ENCODE data around the gene ATP8A2. TPM values are rescaled to one million over a fixed set of nuclear protein-coding genes. Genes with fewer than 3 reads are reported as not detected.

ATP8A2 gene
- total RNA-seq, 1 experiment from 2014 or later: not detected

GRCh38 chr13:25775275-25775674 is 403.5 kb downstream of the ATP8A2 start:
- BruUV-seq (replicated peaks): no TSS peak
- in situ Hi-C loops (cut with HindIII; ENCODE audit: low pct_unique_long_range_greater_than_20kb, low sequenced_read_pairs): no loop called here
- POLR2A ChIA-PET: no interaction called here

GRCh38 chr13:25775986-25776385 is 404.2 kb downstream of the ATP8A2 start:
- no TSS peak for BruUV-seq (replicated peaks)
- Histone ChIP-seq H3K4me3 (ENCODE audit: low read depth in 2 of 2, low read length in 2 of 2) (no peak overlapping the region), H3K9me3 (ENCODE audit: control insufficient read depth, insufficient read depth, low read depth, low read length) (no peaks in the 10 kb centered on the region), H3K4me1 (ENCODE audit: control insufficient read depth, insufficient read depth, low read length) (no peaks in the 10 kb centered on the region), H3K36me3 (ENCODE audit: control insufficient read depth, insufficient read depth, low read length) (no peaks in the 10 kb centered on the region), H3K27ac (ENCODE audit: low read length) (no peak overlapping the region), H3K27me3 (ENCODE audit: control insufficient read depth, insufficient read depth, low read length) (no peaks in the 10 kb centered on the region)
- CTCF ChIA-PET: no interaction called here
- intact Hi-C loops (cut with micrococcal nuclease; ENCODE audit: unreplicated experiment): no loop called here
- POLR2A ChIA-PET: no interaction called here
- in situ Hi-C loops (cut with HindIII; ENCODE audit: low pct_unique_long_range_greater_than_20kb, low sequenced_read_pairs): no loop called here
- ATAC-seq (no peak), DNase-seq (ENCODE audit: low read depth, low spot score) (no peak)
- TF ChIP-seq POLR2AphosphoS5 (IDR thresholded peaks at IDR 0.05; ENCODE audit: low read depth, low read length) (no peak), TCF7L2 (IDR thresholded peaks at IDR 0.05; ENCODE audit: low read depth, low read length) (no peak), SIN3A (IDR thresholded peaks at IDR 0.05; ENCODE audit: borderline replicate concordance, insufficient read depth, low read depth, low read length) (no peak)
- TF ChIP-seq, protein P1, sequence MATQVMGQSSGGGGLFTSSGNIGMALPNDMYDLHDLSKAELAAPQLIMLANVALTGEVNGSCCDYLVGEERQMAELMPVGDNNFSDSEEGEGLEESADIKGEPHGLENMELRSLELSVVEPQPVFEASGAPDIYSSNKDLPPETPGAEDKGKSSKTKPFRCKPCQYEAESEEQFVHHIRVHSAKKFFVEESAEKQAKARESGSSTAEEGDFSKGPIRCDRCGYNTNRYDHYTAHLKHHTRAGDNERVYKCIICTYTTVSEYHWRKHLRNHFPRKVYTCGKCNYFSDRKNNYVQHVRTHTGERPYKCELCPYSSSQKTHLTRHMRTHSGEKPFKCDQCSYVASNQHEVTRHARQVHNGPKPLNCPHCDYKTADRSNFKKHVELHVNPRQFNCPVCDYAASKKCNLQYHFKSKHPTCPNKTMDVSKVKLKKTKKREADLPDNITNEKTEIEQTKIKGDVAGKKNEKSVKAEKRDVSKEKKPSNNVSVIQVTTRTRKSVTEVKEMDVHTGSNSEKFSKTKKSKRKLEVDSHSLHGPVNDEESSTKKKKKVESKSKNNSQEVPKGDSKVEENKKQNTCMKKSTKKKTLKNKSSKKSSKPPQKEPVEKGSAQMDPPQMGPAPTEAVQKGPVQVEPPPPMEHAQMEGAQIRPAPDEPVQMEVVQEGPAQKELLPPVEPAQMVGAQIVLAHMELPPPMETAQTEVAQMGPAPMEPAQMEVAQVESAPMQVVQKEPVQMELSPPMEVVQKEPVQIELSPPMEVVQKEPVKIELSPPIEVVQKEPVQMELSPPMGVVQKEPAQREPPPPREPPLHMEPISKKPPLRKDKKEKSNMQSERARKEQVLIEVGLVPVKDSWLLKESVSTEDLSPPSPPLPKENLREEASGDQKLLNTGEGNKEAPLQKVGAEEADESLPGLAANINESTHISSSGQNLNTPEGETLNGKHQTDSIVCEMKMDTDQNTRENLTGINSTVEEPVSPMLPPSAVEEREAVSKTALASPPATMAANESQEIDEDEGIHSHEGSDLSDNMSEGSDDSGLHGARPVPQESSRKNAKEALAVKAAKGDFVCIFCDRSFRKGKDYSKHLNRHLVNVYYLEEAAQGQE (IDR thresholded peaks at IDR 0.05; ENCODE audit: insufficient read depth in 1 of 2, low read depth in 2 of 2, low read length in 1 of 2): no peak
- TF ChIP-seq, protein P2, sequence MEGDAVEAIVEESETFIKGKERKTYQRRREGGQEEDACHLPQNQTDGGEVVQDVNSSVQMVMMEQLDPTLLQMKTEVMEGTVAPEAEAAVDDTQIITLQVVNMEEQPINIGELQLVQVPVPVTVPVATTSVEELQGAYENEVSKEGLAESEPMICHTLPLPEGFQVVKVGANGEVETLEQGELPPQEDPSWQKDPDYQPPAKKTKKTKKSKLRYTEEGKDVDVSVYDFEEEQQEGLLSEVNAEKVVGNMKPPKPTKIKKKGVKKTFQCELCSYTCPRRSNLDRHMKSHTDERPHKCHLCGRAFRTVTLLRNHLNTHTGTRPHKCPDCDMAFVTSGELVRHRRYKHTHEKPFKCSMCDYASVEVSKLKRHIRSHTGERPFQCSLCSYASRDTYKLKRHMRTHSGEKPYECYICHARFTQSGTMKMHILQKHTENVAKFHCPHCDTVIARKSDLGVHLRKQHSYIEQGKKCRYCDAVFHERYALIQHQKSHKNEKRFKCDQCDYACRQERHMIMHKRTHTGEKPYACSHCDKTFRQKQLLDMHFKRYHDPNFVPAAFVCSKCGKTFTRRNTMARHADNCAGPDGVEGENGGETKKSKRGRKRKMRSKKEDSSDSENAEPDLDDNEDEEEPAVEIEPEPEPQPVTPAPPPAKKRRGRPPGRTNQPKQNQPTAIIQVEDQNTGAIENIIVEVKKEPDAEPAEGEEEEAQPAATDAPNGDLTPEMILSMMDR (IDR thresholded peaks at IDR 0.05): no peak

More at GRCh38 chr13:25775275-25775674, 403.5 kb downstream of the ATP8A2 start:
- CTCF ChIA-PET: no interaction called here
- Histone ChIP-seq H3K9me3 (ENCODE audit: control insufficient read depth, insufficient read depth, low read depth, low read length) (no peaks in the 10 kb centered on the region), H3K27me3 (ENCODE audit: control insufficient read depth, insufficient read depth, low read length) (no peaks in the 10 kb centered on the region), H3K27ac (ENCODE audit: low read length) (no peak overlapping the region), H3K4me1 (ENCODE audit: control insufficient read depth, insufficient read depth, low read length) (no peaks in the 10 kb centered on the region), H3K36me3 (ENCODE audit: control insufficient read depth, insufficient read depth, low read length) (no peaks in the 10 kb centered on the region), H3K4me3 (ENCODE audit: low read depth in 2 of 2, low read length in 2 of 2) (no peak overlapping the region)
- no peak for TF ChIP-seq POLR2AphosphoS5 (IDR thresholded peaks at IDR 0.05; ENCODE audit: low read depth, low read length)
- TF ChIP-seq, protein P1 (IDR thresholded peaks at IDR 0.05; ENCODE audit: insufficient read depth in 1 of 2, low read depth in 2 of 2, low read length in 1 of 2): no peak
- TF ChIP-seq, protein P2 (IDR thresholded peaks at IDR 0.05): no peak
- no peak for TF ChIP-seq SIN3A (IDR thresholded peaks at IDR 0.05; ENCODE audit: borderline replicate concordance, insufficient read depth, low read depth, low read length)
- TF ChIP-seq TCF7L2 (IDR thresholded peaks at IDR 0.05; ENCODE audit: low read depth, low read length): no peak
- DNase-seq (ENCODE audit: low read depth, low spot score) (no peak), ATAC-seq (no peak)
- intact Hi-C loops (cut with micrococcal nuclease; ENCODE audit: unreplicated experiment): no loop called here

Data from Panc1 (cell line).